HCT116 (cell line): ENCODE measurements around the gene VAV2.

ENCODE experiments used
- CBX3 ChIP-seq: IDR thresholded peaks from 2 replicates; pipeline ENCODE4 v1.6.1; 2012; ENCODE audit warnings: low read depth
- CTCF ChIP-seq, 3 experiments: fragments of 200-600 bp in 1 of 3; sonication (generic) in 1 of 3; IDR thresholded peaks in 2 of 3; conservative IDR thresholded peaks in 1 of 3; 2 replicates each; pipeline ENCODE4 v1.5.1; 2012 to 2017; ENCODE audit warnings: low read depth in 2 of 3, low read length in 2 of 3, antibody characterized with exemption in 1 of 3, borderline replicate concordance in 1 of 3, control low read depth in 1 of 3, mild to moderate bottlenecking in 1 of 3, mixed read lengths in 1 of 3, mixed run types in 1 of 3, moderate library complexity in 1 of 3; ENCODE audit not compliant: insufficient read depth in 1 of 3
- EGR1 ChIP-seq: IDR thresholded peaks from 2 replicates; pipeline ENCODE4 v1.6.1; 2012; ENCODE audit warnings: low read depth
- EZH2 ChIP-seq: fragments of 200-600 bp; sonication (generic); IDR thresholded peaks from 2 replicates; pipeline ENCODE4 v1.6.1; 2017; ENCODE audit warnings: antibody characterized with exemption, mixed run types
- JUND ChIP-seq: IDR thresholded peaks from 2 replicates; pipeline ENCODE4 v1.6.1; 2012
- POLR2A ChIP-seq: IDR thresholded peaks from 2 replicates; pipeline ENCODE4 v1.7.0; 2011; ENCODE audit warnings: borderline replicate concordance; ENCODE audit not compliant: insufficient read depth, insufficient read length; ENCODE audit errors: extremely low read depth
- POLR2AphosphoS5 ChIP-seq: IDR thresholded peaks from 2 replicates; pipeline ENCODE4 v1.6.1; 2011; ENCODE audit warnings: mild to moderate bottlenecking, low read depth, low read length, moderate library complexity
- RAD21 ChIP-seq: IDR thresholded peaks from 2 replicates; pipeline ENCODE4 v1.6.1; 2012; ENCODE audit warnings: low read depth, mild to moderate bottlenecking
- SIN3A ChIP-seq: IDR thresholded peaks from 2 replicates; pipeline ENCODE4 v1.6.1; 2012; ENCODE audit warnings: low read depth
- YY1 ChIP-seq: IDR thresholded peaks from 2 replicates; pipeline ENCODE4 v1.6.1; 2011; ENCODE audit warnings: low read length, low read depth, moderate library complexity, mild to moderate bottlenecking; ENCODE audit not compliant: insufficient replicate concordance; ENCODE audit errors: extremely low read depth
- TF ChIP-seq, protein P1 (sequence below): IDR thresholded peaks from 2 replicates; pipeline ENCODE4 v1.6.1; 2012

DNA sequence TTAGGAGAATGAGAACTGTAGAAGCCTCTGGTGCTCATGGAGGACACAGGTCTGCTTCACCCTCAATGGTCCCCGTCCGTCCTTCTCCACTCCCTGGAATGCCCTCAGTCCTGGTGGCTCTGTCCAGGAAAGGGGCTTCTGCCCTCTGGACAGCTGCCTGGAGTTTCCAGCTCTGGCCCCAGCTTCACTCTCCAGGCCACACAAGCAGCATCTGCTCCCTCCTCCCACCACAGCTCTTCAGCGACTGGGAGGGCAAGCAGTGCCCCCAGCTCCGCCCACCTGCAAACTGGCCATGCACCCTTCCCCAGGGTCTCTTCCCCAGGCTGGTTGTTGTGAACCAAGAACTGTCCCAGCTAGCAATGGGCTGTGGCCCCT lies 258.7 kb downstream of the VAV2 start:
- no peak for TF ChIP-seq JUND
- no peak for TF ChIP-seq CTCF (IDR thresholded peaks at IDR 0.05 in 2 of 3, conservative IDR thresholded peaks at IDR 0.05 in 1 of 3; ENCODE audit: borderline replicate concordance in 1 of 3, insufficient read depth in 1 of 3, low read depth in 2 of 3, low read length in 2 of 3)
- no peak for TF ChIP-seq EGR1
- no peak for TF ChIP-seq EZH2
- no peak for TF ChIP-seq YY1
- TF ChIP-seq POLR2AphosphoS5: no peak
- TF ChIP-seq SIN3A: no peak
- TF ChIP-seq, protein P1, sequence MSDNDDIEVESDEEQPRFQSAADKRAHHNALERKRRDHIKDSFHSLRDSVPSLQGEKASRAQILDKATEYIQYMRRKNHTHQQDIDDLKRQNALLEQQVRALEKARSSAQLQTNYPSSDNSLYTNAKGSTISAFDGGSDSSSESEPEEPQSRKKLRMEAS: no peak
- TF ChIP-seq CBX3: no peak
- TF ChIP-seq POLR2A: no peak
- no peak for TF ChIP-seq RAD21
